ENCODE data around the gene PDE6B. TPM values are rescaled to one million over a fixed set of nuclear protein-coding genes. Genes with fewer than 3 reads are reported as not detected.
A peak's percentile ranks its signal among the peaks of the same experiment; 100 is the strongest.
"Not testable (repeated sequence)": the region's sequence is repeated elsewhere in the genome, so short reads cannot be mapped to it uniquely, and the experiment has no call there.

PDE6B gene
- total RNA-seq, 1 donor from 2014 or later: 3.5 TPM

GRCh38 chr4:656436-657337 lies 31.3 kb downstream of the PDE6B start:
- no peak for DNase-seq

GRCh38 chr4:657338-657833 lies 32.0 kb downstream of the PDE6B start:
- no peak for DNase-seq

GRCh38 chr4:657834-658667 lies 32.7 kb downstream of the PDE6B start:
- no peak for DNase-seq

GRCh38 chr4:658681-659667 lies 33.6 kb downstream of the PDE6B start:
- no peak for DNase-seq

- DNase-seq: no peak
Measured at GRCh38 chr4:659851-660250, 34.5 kb downstream of the PDE6B start.

- no peak for DNase-seq
Measured at GRCh38 chr4:660401-660800, 35.0 kb downstream of the PDE6B start.

GRCh38 chr4:661231-661630 lies 35.9 kb downstream of the PDE6B start:
- DNase-seq: no peak

- no peak for DNase-seq
Measured at GRCh38 chr4:661881-662761, 36.7 kb downstream of the PDE6B start.

- DNase-seq: no peak
Measured at GRCh38 chr4:663046-663437, 37.7 kb downstream of the PDE6B start.

- peak; percentile 83 for DNase-seq
Measured at GRCh38 chr4:663438-664428, 38.4 kb downstream of the PDE6B start.

- DNase-seq: no peak
Measured at GRCh38 chr4:664713-665231, 39.4 kb downstream of the PDE6B start.

GRCh38 chr4:665381-665750 lies 40.0 kb downstream of the PDE6B start:
- DNase-seq: no peak

GRCh38 chr4:665751-666435 lies 40.5 kb downstream of the PDE6B start:
- no peak for DNase-seq

GRCh38 chr4:666436-666810 lies 41.0 kb downstream of the PDE6B start:
- DNase-seq: no peak

- no peak for DNase-seq
Measured at GRCh38 chr4:666822-667544, 41.6 kb downstream of the PDE6B start.

- DNase-seq: no peak
Measured at GRCh38 chr4:667545-667925, 42.2 kb downstream of the PDE6B start.

GRCh38 chr4:668219-668618 lies 42.8 kb downstream of the PDE6B start:
- not testable (repeated sequence) for DNase-seq
